ENCODE measurements around the gene SF3A1.

DNA sequence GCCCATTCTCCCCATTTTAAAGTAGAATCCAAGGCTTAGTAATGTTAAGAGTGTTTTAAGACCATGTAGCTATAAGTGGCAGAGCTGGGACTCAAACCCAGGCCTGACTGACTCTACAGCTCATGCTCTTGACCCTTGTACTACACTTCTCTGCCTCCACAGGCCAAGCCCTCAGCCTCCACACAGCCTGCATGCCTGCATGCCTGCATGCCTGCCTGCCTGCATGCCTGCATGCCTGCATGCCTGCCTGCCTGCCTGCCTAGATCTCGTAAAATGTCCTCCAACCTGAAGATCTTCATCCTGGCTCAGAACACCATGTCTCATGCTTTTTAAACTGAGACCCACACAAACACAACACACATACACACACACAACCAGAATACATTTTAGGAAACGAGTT lies 48.6 kb downstream of the SF3A1 start:
- TF ChIP-seq, protein P1, sequence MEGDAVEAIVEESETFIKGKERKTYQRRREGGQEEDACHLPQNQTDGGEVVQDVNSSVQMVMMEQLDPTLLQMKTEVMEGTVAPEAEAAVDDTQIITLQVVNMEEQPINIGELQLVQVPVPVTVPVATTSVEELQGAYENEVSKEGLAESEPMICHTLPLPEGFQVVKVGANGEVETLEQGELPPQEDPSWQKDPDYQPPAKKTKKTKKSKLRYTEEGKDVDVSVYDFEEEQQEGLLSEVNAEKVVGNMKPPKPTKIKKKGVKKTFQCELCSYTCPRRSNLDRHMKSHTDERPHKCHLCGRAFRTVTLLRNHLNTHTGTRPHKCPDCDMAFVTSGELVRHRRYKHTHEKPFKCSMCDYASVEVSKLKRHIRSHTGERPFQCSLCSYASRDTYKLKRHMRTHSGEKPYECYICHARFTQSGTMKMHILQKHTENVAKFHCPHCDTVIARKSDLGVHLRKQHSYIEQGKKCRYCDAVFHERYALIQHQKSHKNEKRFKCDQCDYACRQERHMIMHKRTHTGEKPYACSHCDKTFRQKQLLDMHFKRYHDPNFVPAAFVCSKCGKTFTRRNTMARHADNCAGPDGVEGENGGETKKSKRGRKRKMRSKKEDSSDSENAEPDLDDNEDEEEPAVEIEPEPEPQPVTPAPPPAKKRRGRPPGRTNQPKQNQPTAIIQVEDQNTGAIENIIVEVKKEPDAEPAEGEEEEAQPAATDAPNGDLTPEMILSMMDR (IDR thresholded peaks at IDR 0.05; ENCODE audit: poor library complexity): no peak
- TF ChIP-seq EZH2 (IDR thresholded peaks at IDR 0.05; ENCODE audit: borderline replicate concordance) (no peak), EZH2phosphoT487 (IDR thresholded peaks at IDR 0.05; ENCODE audit: low read depth, severe bottlenecking, unreplicated experiment) (no peak)

Data from hepatocyte (in vitro differentiated cells).